SK-N-SH (cell line): ENCODE results near the gene GAS6. TPM values are rescaled to one million over a fixed set of nuclear protein-coding genes. Genes with fewer than 3 reads are reported as not detected.

ENCODE experiments used
- CTCF ChIA-PET: fragments of 300-600, 350-600 bp; formaldehyde crosslinking; extraction: SDS; loops from one replicate; lab custom pipeline; 2021; lab: Yijun Ruan, JAX
- POLR2A ChIA-PET: fragments of 350-600 bp; sonication (Branson Sonifier 250); formaldehyde crosslinking; extraction: SDS; loops from one replicate; lab custom pipeline; 2020; ENCODE audit warnings: antibody characterized with exemption, inconsistent platforms; lab: Yijun Ruan, JAX
- DNase-seq: peaks from one replicate; pipeline ENCODE4 v3.0.0; 2012
- H2AFZ ChIP-seq: fragments of 200-600 bp; sonication (generic); 2 replicates; pipeline ENCODE4 v1.8.1; 2016; ENCODE audit warnings: antibody characterized with exemption, mild to moderate bottlenecking, low read depth
- H3F3A ChIP-seq: fragments of 200-600 bp; sonication (generic); replicated peaks from 2 replicates; pipeline ENCODE3; 2016; ENCODE audit warnings: antibody characterized with exemption, mild to moderate bottlenecking; ENCODE audit not compliant: insufficient read depth
- H3K27ac ChIP-seq, 2 experiments: fragments of 200-500 bp in 1 of 2; fragments of 200-600 bp in 1 of 2; sonication (Bioruptor generic) in 1 of 2; sonication (generic), shearing (Covaris generic) in 1 of 2; 2 replicates each; pipeline versions ENCODE4 v1.5.1 to v1.6.1; 2014 to 2016; ENCODE audit warnings: low read depth in 2 of 2, inconsistent platforms in 1 of 2, low read length in 1 of 2, mild to moderate bottlenecking in 1 of 2, mixed read lengths in 1 of 2
- H3K27me3 ChIP-seq: fragments of 200-600 bp; sonication (generic), shearing (Covaris generic); 2 replicates; pipeline ENCODE4 v1.6.1; 2016; ENCODE audit warnings: mixed run types; ENCODE audit not compliant: insufficient read depth
- H3K36me3 ChIP-seq, 2 experiments: fragments of 200-500 bp in 1 of 2; fragments of 200-600 bp in 1 of 2; sonication (Bioruptor generic) in 1 of 2; sonication (generic) in 1 of 2; replicated peaks in 1 of 2; 2 replicates each; pipeline versions ENCODE3 to v1.5.1; 2014 to 2016; ENCODE audit warnings: low read length in 1 of 2, mild to moderate bottlenecking in 1 of 2; ENCODE audit not compliant: insufficient read depth in 2 of 2, control insufficient read depth in 1 of 2
- H3K4me1 ChIP-seq, 2 experiments: fragments of 200-500 bp in 1 of 2; fragments of 200-600 bp in 1 of 2; sonication (Bioruptor generic) in 1 of 2; sonication (generic), shearing (Covaris generic) in 1 of 2; 2 replicates each; pipeline versions ENCODE4 v1.5.1 to v1.6.1; 2014 to 2016; ENCODE audit warnings: low read depth in 1 of 2, low read length in 1 of 2, mixed run types in 1 of 2; ENCODE audit not compliant: insufficient read depth in 2 of 2, control insufficient read depth in 1 of 2
- H3K4me2 ChIP-seq: fragments of 200-600 bp; sonication (generic), shearing (Covaris generic); 2 replicates; pipeline ENCODE4 v1.6.1; 2017; ENCODE audit warnings: mixed run types
- H3K4me3 ChIP-seq, 2 experiments: fragments of 200-500 bp in 1 of 2; fragments of 200-600 bp in 1 of 2; sonication (Bioruptor generic) in 1 of 2; sonication (generic), shearing (Covaris generic) in 1 of 2; 2 replicates each; pipeline versions ENCODE4 v1.5.1 to v1.8.1; 2014 to 2016; ENCODE audit warnings: low read depth in 2 of 2, inconsistent platforms in 1 of 2, low read length in 1 of 2, mild to moderate bottlenecking in 1 of 2, mixed read lengths in 1 of 2, moderate library complexity in 1 of 2
- H3K79me2 ChIP-seq: fragments of 200-600 bp; sonication (generic); 2 replicates; pipeline ENCODE4 v1.8.1; 2017; ENCODE audit warnings: mild to moderate bottlenecking; ENCODE audit not compliant: insufficient read depth
- H3K9ac ChIP-seq: fragments of 200-600 bp; sonication (generic); 2 replicates; pipeline ENCODE4 v1.6.1; 2017; ENCODE audit warnings: mixed run types
- H3K9me2 ChIP-seq: fragments of 200-600 bp; sonication (generic); 2 replicates; pipeline ENCODE4 v1.6.1; 2017; ENCODE audit warnings: mixed run types
- H3K9me3 ChIP-seq: fragments of 200-600 bp; sonication (generic); 2 replicates; pipeline ENCODE4 v1.6.1; 2017; ENCODE audit warnings: mixed run types, mild to moderate bottlenecking, moderate library complexity
- H4K20me1 ChIP-seq: fragments of 200-600 bp; sonication (generic); 2 replicates; pipeline ENCODE4 v1.6.1; 2017; ENCODE audit warnings: mild to moderate bottlenecking, mixed run types; ENCODE audit not compliant: insufficient read depth
- CHD2 ChIP-seq: fragments of 150-350 bp; IDR thresholded peaks from 2 replicates; pipeline ENCODE4 v1.6.1; 2018; ENCODE audit warnings: low read length; ENCODE audit not compliant: partially characterized antibody
- ELF1 ChIP-seq: IDR thresholded peaks from 2 replicates; pipeline ENCODE4 v1.4.0; 2012
- FOXJ3 ChIP-seq: sonication (generic); formaldehyde crosslinking; IDR thresholded peaks from 2 replicates; pipeline ENCODE4 v1.5.1; 2020; ENCODE audit warnings: mild to moderate bottlenecking, missing genetic modification reagents
- GABPA ChIP-seq: IDR thresholded peaks from 2 replicates; pipeline ENCODE4 v1.4.0; 2012; ENCODE audit warnings: low read depth, mild to moderate bottlenecking
- GATA2 ChIP-seq: sonication (generic); formaldehyde crosslinking; IDR thresholded peaks from 2 replicates; pipeline ENCODE4 v1.5.0; 2020; ENCODE audit warnings: mild to moderate bottlenecking, missing genetic modification reagents
- MEF2A ChIP-seq: IDR thresholded peaks from 2 replicates; pipeline ENCODE4 v1.4.0; 2012; ENCODE audit warnings: low read depth, borderline replicate concordance
- NFIC ChIP-seq: IDR thresholded peaks from 2 replicates; pipeline ENCODE4 v1.4.0; 2012; ENCODE audit warnings: borderline replicate concordance
- SIN3A ChIP-seq: IDR thresholded peaks from 2 replicates; pipeline ENCODE4 v1.6.1; 2012; ENCODE audit warnings: low read depth, mild to moderate bottlenecking, low read length, moderate library complexity, borderline replicate concordance
- TAF1 ChIP-seq: IDR thresholded peaks from 2 replicates; pipeline ENCODE4 v1.6.1; 2012; ENCODE audit warnings: low read depth, mild to moderate bottlenecking, low read length, moderate library complexity, borderline replicate concordance
- TCF12 ChIP-seq: IDR thresholded peaks from 2 replicates; pipeline ENCODE4 v1.4.0; 2012
- TEAD4 ChIP-seq: IDR thresholded peaks from 2 replicates; pipeline ENCODE4 v1.4.0; 2012; ENCODE audit warnings: mild to moderate bottlenecking, borderline replicate concordance; ENCODE audit not compliant: insufficient read depth
- WGBS: methylation state at CpG from one replicate; pipeline ENCODE4 v1.1.6; 2017; ENCODE audit warnings: low lambda C conversion rate; 5-methylcytosine and 5-hydroxymethylcytosine counted together
- polyA plus RNA-seq, 3 experiments: library from polyadenylated mRNA; depleted of rRNA; stranded (reverse); fragments of >200 nt; gene quantifications; 2 replicates each; pipeline ENCODE4 v1.2.3, GENCODE V29; 2012
- TF ChIP-seq, protein P1 (sequence below): IDR thresholded peaks from 2 replicates; pipeline ENCODE4 v1.4.0; 2012; ENCODE audit warnings: low read depth
- TF ChIP-seq, protein P2 (sequence below): fragments of 150-350 bp; IDR thresholded peaks from 2 replicates; pipeline ENCODE4 v1.6.1; 2016; ENCODE audit warnings: mild to moderate bottlenecking, low read depth, low read length
- TF ChIP-seq, protein P3 (sequence below): IDR thresholded peaks from 2 replicates; pipeline ENCODE4; 2012
- TF ChIP-seq, protein P4 (sequence below): fragments of 200-600 bp; sonication (generic); IDR thresholded peaks from 2 replicates; pipeline ENCODE4 v1.6.1; 2017; ENCODE audit warnings: antibody characterized with exemption, mild to moderate bottlenecking, moderate library complexity
- TF ChIP-seq, protein P5 (sequence below): IDR thresholded peaks from 2 replicates; pipeline ENCODE4 v1.4.0; 2012; ENCODE audit warnings: low read depth, borderline replicate concordance
- TF ChIP-seq, protein P6 (sequence below): IDR thresholded peaks from 2 replicates; pipeline ENCODE4 v1.4.0; 2012; ENCODE audit warnings: low read depth, borderline replicate concordance

Gene GAS6
- polyA plus RNA-seq, 1 of the 3 experiments (the other 2 are of a cell fraction): 380 TPM

DNA sequence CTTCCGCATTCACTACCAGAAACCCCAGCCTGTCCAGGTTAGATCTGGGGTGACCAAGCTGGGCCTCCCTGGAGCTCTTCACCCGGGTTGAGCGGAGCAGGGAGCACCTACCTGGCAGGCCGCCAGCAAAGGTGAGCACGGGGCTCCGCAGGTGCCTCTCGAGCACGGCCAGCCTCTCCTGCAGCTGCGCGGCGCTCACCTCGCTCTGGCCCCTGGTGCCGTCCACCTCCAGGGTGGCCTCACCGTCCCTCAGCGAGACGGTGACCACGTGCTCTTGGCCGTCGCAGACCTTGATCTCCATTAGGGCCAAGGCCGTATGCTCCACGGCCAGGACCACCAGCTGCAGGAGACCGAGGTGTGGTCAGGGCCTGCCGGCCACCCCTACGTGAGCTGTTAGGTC is 42.0 kb downstream of the GAS6 start:
- no peaks in the 10 kb centered on the region for H4K20me1 ChIP-seq
- no peak for DNase-seq
- peak overlapping the region; percentile 93 to 98 for H3K27ac ChIP-seq
- peak overlapping the region; percentile 83 for H3K4me2 ChIP-seq
- H3K9ac ChIP-seq: peak overlapping the region; percentile 53; the same call in 1 of the 2 replicates
- ChIA-PET CTCF (interaction anchor here (1.0 to 3.6 kb wide), 7 partner anchors 17 to 405 kb away, joined by 3 to 15 read pairs (median 5); partner anchors contain the start of gene GAS6), POLR2A (interaction anchor here (2.5 kb wide), 1 partner anchor 16 kb away, joined by 8 read pairs; no protein-coding TSS in a partner anchor)
- no peaks in the 10 kb centered on the region for H3K27me3 ChIP-seq
- peaks cover 0 to 28% of the 10 kb centered on the region in 2 experiments for H3K36me3 ChIP-seq
- H3K4me3 ChIP-seq: 0 out of 4 replicates have a peak overlapping the region, but pooled peaks of 1 of the 2 experiments have one; percentile 28
- WGBS: 98% methylated on average over 14 of the region's 24 CpGs
- H3K9me2 ChIP-seq: no peaks in the 10 kb centered on the region
- peaks cover 42% of the 10 kb centered on the region for H3F3A ChIP-seq
- H3K79me2 ChIP-seq: no peaks in the 10 kb centered on the region; the same call in 1 of the 2 replicates
- no peak overlapping the region for H2AFZ ChIP-seq
- peaks cover 23 to 44% of the 10 kb centered on the region in 2 experiments; a peak in 3 of 4 replicates for H3K4me1 ChIP-seq
- TF ChIP-seq, protein P1, sequence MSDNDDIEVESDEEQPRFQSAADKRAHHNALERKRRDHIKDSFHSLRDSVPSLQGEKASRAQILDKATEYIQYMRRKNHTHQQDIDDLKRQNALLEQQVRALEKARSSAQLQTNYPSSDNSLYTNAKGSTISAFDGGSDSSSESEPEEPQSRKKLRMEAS: no peak
- TF ChIP-seq NFIC: peak; percentile 43; the same call in 1 of the 2 replicates
- TF ChIP-seq, protein P2, sequence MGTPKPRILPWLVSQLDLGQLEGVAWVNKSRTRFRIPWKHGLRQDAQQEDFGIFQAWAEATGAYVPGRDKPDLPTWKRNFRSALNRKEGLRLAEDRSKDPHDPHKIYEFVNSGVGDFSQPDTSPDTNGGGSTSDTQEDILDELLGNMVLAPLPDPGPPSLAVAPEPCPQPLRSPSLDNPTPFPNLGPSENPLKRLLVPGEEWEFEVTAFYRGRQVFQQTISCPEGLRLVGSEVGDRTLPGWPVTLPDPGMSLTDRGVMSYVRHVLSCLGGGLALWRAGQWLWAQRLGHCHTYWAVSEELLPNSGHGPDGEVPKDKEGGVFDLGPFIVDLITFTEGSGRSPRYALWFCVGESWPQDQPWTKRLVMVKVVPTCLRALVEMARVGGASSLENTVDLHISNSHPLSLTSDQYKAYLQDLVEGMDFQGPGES: no peak
- H3K9me3 ChIP-seq: no peaks in the 10 kb centered on the region

DNA sequence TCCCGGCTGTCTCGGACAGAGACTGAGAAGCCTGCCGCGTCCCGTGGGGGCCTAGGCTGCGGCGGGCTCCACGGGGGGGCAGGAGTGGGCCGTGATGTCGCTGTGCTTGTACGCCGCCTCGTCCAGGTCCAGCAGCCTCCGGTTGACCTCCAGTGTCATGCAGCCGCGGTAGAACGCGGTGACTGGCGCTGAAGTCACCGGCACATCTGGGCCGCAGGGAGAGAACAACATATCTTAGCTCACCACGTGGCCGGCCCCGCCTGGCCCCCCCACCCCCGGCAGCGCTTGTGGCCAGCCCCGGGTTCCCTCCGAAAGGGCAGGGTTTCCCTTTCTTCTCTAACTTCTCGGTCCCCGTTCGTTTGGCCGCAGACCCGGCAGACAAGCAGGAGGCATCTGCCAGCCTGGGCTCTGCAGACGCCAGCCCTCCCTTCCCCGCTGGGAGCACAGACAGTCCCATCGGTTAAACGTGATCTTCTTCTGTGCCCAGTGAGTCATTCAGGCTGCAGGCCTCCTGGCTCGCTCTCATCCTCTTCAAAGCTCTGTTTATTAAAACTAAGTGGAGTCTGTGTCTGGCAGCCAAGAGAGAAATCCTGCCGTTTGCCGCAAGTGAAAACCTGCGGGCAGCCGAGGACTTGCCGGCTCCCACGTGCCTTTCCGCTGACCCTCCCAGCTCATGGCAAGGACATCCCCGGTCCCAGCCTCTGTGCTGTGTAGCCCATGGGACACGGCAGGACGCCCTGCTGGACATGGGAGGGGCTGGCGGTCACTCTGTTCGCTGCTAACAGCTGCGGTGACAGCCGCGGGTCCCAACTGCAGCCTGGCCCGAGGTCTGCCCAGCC is 42.8 kb downstream of the GAS6 start:
- POLR2A ChIA-PET: interaction anchor here (2.5 kb wide), 1 partner anchor 17 kb away, joined by 8 read pairs; no protein-coding TSS in a partner anchor
- CTCF ChIA-PET: interaction anchor here (0.8 to 3.6 kb wide), 16 partner anchors 14 to 408 kb away, joined by 3 to 15 read pairs (median 4); partner anchors contain the start of genes GAS6 and RASA3
- 8% methylated on average over 25 of the region's 54 CpGs for WGBS
- peak; percentile 91 for DNase-seq
- Histone ChIP-seq H3K27ac (peak overlapping the region; percentile 93 to 98), H3F3A (peaks cover 42% of the 10 kb centered on the region), H3K27me3 (no peaks in the 10 kb centered on the region), H3K9ac (peak overlapping the region; percentile 53; the same call in 1 of the 2 replicates), H3K4me3 (peak overlapping the region; percentile 6 to 46; a peak in 2 of 4 replicates), H3K9me3 (no peaks in the 10 kb centered on the region), H3K79me2 (no peaks in the 10 kb centered on the region; the same call in 1 of the 2 replicates), H2AFZ (no peak overlapping the region), H3K4me1 (peaks cover 28 to 44% of the 10 kb centered on the region in 2 experiments; a peak in 3 of 4 replicates), H3K36me3 (peaks cover 0 to 25% of the 10 kb centered on the region in 2 experiments), H3K9me2 (no peaks in the 10 kb centered on the region), H4K20me1 (no peaks in the 10 kb centered on the region), H3K4me2 (peak overlapping the region; percentile 83)
- TF ChIP-seq, protein P3, sequence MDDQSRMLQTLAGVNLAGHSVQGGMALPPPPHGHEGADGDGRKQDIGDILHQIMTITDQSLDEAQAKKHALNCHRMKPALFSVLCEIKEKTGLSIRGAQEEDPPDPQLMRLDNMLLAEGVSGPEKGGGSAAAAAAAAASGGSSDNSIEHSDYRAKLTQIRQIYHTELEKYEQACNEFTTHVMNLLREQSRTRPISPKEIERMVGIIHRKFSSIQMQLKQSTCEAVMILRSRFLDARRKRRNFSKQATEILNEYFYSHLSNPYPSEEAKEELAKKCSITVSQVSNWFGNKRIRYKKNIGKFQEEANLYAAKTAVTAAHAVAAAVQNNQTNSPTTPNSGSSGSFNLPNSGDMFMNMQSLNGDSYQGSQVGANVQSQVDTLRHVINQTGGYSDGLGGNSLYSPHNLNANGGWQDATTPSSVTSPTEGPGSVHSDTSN: peak; percentile 61
- TF ChIP-seq, protein P4, sequence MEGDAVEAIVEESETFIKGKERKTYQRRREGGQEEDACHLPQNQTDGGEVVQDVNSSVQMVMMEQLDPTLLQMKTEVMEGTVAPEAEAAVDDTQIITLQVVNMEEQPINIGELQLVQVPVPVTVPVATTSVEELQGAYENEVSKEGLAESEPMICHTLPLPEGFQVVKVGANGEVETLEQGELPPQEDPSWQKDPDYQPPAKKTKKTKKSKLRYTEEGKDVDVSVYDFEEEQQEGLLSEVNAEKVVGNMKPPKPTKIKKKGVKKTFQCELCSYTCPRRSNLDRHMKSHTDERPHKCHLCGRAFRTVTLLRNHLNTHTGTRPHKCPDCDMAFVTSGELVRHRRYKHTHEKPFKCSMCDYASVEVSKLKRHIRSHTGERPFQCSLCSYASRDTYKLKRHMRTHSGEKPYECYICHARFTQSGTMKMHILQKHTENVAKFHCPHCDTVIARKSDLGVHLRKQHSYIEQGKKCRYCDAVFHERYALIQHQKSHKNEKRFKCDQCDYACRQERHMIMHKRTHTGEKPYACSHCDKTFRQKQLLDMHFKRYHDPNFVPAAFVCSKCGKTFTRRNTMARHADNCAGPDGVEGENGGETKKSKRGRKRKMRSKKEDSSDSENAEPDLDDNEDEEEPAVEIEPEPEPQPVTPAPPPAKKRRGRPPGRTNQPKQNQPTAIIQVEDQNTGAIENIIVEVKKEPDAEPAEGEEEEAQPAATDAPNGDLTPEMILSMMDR: peak; percentile 21
- no peak for TF ChIP-seq ELF1
- TF ChIP-seq MEF2A: no peak
- TF ChIP-seq SIN3A: no peak; the same call in 1 of the 2 replicates
- TF ChIP-seq GATA2 (CRISPR knock-in tag): no peak
- TF ChIP-seq, protein P5, sequence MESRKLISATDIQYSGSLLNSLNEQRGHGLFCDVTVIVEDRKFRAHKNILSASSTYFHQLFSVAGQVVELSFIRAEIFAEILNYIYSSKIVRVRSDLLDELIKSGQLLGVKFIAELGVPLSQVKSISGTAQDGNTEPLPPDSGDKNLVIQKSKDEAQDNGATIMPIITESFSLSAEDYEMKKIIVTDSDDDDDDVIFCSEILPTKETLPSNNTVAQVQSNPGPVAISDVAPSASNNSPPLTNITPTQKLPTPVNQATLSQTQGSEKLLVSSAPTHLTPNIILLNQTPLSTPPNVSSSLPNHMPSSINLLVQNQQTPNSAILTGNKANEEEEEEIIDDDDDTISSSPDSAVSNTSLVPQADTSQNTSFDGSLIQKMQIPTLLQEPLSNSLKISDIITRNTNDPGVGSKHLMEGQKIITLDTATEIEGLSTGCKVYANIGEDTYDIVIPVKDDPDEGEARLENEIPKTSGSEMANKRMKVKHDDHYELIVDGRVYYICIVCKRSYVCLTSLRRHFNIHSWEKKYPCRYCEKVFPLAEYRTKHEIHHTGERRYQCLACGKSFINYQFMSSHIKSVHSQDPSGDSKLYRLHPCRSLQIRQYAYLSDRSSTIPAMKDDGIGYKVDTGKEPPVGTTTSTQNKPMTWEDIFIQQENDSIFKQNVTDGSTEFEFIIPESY: peak; percentile 50; the same call in 1 of the 2 replicates
- TF ChIP-seq GABPA: no peak
- TF ChIP-seq TEAD4: peak; percentile 72
- TF ChIP-seq CHD2: peak; percentile 19
- no peak for TF ChIP-seq FOXJ3 (CRISPR knock-in tag)
- TF ChIP-seq TAF1: no peak
- TF ChIP-seq, protein P6, sequence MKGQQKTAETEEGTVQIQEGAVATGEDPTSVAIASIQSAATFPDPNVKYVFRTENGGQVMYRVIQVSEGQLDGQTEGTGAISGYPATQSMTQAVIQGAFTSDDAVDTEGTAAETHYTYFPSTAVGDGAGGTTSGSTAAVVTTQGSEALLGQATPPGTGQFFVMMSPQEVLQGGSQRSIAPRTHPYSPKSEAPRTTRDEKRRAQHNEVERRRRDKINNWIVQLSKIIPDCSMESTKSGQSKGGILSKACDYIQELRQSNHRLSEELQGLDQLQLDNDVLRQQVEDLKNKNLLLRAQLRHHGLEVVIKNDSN: peak; percentile 72
- TF ChIP-seq TCF12: peak; percentile 88
